HG03139 (cell line): ENCODE results near the gene RPL4.

ENCODE experiments used
- ATAC-seq: cut with Tn5 transposase; IDR thresholded peaks from one replicate; pipeline ENCODE4 v1.9.1; 2021; ENCODE audit not compliant: unreplicated experiment

Gene RPL4

GRCh38 chr15:66459818-66460615 lies 44.6 kb downstream of the RPL4 start:
- ATAC-seq = no peak

- ATAC-seq = no peak
Measured at GRCh38 chr15:66456211-66456610, 48.4 kb downstream of the RPL4 start.

- ATAC-seq = no peak
Measured at GRCh38 chr15:66454143-66454542, 50.5 kb downstream of the RPL4 start.

GRCh38 chr15:66452971-66453580 lies 51.6 kb downstream of the RPL4 start:
- no peak for ATAC-seq

- no peak for ATAC-seq
Measured at GRCh38 chr15:66452420-66452819, 52.2 kb downstream of the RPL4 start.
